ENCODE measurements around the gene NCOA7. TPM values are rescaled to one million over a fixed set of nuclear protein-coding genes. Genes with fewer than 3 reads are reported as not detected.

NCOA7 gene
- total RNA-seq, 1 experiment from 2014 or later = 13.8 TPM

DNA sequence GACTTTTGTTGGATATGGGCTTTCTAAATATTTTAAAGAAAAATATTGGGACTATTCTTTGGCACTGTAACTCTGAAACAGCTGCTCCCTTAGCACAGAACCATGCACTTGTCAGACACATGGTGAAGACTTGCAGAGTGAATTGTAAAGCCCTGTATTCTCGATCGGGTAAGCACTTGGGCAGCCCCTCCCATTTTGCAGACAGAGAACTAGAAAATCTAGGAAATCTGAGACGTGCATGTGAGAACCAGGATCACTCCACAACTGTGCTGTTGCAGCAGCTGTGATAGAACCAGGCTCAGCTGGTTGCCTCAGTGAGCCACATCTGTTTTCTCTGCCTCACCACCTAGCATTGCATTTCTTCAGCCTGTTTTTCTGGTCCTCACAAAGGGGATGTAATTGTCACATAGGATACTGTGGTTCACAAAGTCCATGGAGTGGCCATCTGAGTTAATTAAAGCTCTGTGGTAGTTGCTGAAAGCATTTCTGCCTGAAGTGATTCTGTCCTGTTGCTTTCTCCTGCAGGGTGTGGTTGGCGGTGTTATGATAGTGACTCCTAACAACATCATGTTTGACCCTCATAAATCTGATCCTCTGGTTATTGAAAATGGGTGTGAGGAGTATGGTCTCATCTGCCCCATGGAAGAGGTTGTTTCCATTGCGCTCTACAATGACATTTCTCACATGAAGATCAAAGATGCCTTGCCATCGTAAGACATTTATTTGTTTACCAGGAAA, 94.0 kb downstream of the NCOA7 start:
- H3K4me1 ChIP-seq (ENCODE audit: control insufficient read depth in 1 of 2, insufficient read depth in 2 of 2, low read length in 2 of 2) = no peaks in the 10 kb centered on the region
- H2AFZ ChIP-seq (ENCODE audit: low read depth, low read length, poor library complexity, severe bottlenecking) = no peak overlapping the region
- no peak for ATAC-seq
- no peaks in the 10 kb centered on the region for H3K9me3 ChIP-seq (ENCODE audit: control insufficient read depth in 1 of 2, insufficient read depth in 1 of 2, low read depth in 1 of 2, low read length in 2 of 2)
- H3K36me3 ChIP-seq (ENCODE audit: control insufficient read depth in 1 of 2, insufficient read depth in 2 of 2, low read length in 2 of 2) = no peaks in the 10 kb centered on the region
- intact Hi-C loops (cut with micrococcal nuclease) = no loop called here
- RAD21 ChIA-PET (ENCODE audit: low non-redundant PET in 1 of 2, low total read pairs in 2 of 2, uncharacterized antibody in 2 of 2, unreplicated experiment in 2 of 2) = no interaction called here
- H3K9me2 ChIP-seq (ENCODE audit: insufficient read depth) = no peaks in the 10 kb centered on the region
- no peaks in the 10 kb centered on the region for H3K79me2 ChIP-seq (ENCODE audit: insufficient read depth, low read length)
- CTCF ChIA-PET = interaction anchor here (1.3 kb wide), 1 partner anchor 21 kb away, joined by 3 read pairs; no protein-coding TSS in a partner anchor
- no peak overlapping the region for H3K4me2 ChIP-seq (ENCODE audit: low read length)
- TF ChIP-seq, protein P1, sequence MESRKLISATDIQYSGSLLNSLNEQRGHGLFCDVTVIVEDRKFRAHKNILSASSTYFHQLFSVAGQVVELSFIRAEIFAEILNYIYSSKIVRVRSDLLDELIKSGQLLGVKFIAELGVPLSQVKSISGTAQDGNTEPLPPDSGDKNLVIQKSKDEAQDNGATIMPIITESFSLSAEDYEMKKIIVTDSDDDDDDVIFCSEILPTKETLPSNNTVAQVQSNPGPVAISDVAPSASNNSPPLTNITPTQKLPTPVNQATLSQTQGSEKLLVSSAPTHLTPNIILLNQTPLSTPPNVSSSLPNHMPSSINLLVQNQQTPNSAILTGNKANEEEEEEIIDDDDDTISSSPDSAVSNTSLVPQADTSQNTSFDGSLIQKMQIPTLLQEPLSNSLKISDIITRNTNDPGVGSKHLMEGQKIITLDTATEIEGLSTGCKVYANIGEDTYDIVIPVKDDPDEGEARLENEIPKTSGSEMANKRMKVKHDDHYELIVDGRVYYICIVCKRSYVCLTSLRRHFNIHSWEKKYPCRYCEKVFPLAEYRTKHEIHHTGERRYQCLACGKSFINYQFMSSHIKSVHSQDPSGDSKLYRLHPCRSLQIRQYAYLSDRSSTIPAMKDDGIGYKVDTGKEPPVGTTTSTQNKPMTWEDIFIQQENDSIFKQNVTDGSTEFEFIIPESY (IDR thresholded peaks at IDR 0.05; ENCODE audit: extremely low read depth, insufficient replicate concordance, low read length) = no peak
- TF ChIP-seq ELF1 (IDR thresholded peaks at IDR 0.05; ENCODE audit: borderline replicate concordance, low read depth) (no peak), ZFX (IDR thresholded peaks at IDR 0.05) (no peak), ZNF274 (IDR thresholded peaks at IDR 0.05; ENCODE audit: low read depth, low read length) (no peak), TCF7L2 (IDR thresholded peaks at IDR 0.05; ENCODE audit: borderline replicate concordance, extremely low read depth, insufficient read depth, insufficient read length) (no peak), POLR2A (IDR thresholded peaks at IDR 0.05; ENCODE audit: borderline replicate concordance, extremely low read depth, insufficient read depth, insufficient read length) (no peak), YY1 (IDR thresholded peaks at IDR 0.05; ENCODE audit: extremely low read depth, insufficient replicate concordance, low read depth, low read length) (no peak), EGR1 (IDR thresholded peaks at IDR 0.05; ENCODE audit: low read depth) (no peak), SP1 (IDR thresholded peaks at IDR 0.05; ENCODE audit: low read depth) (no peak), RAD21 (IDR thresholded peaks at IDR 0.05; ENCODE audit: low read depth) (no peak), EZH2phosphoT487 (IDR thresholded peaks at IDR 0.05; ENCODE audit: borderline replicate concordance) (no peak), EZH2 (IDR thresholded peaks at IDR 0.05) (no peak), JUND (IDR thresholded peaks at IDR 0.05) (no peak), SIN3A (IDR thresholded peaks at IDR 0.05; ENCODE audit: low read depth) (no peak), CEBPB (IDR thresholded peaks at IDR 0.05; ENCODE audit: low read depth) (no peak)
- TF ChIP-seq, protein P2, sequence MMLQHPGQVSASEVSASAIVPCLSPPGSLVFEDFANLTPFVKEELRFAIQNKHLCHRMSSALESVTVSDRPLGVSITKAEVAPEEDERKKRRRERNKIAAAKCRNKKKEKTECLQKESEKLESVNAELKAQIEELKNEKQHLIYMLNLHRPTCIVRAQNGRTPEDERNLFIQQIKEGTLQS (IDR thresholded peaks at IDR 0.05) = no peak
- TF ChIP-seq, protein P3, sequence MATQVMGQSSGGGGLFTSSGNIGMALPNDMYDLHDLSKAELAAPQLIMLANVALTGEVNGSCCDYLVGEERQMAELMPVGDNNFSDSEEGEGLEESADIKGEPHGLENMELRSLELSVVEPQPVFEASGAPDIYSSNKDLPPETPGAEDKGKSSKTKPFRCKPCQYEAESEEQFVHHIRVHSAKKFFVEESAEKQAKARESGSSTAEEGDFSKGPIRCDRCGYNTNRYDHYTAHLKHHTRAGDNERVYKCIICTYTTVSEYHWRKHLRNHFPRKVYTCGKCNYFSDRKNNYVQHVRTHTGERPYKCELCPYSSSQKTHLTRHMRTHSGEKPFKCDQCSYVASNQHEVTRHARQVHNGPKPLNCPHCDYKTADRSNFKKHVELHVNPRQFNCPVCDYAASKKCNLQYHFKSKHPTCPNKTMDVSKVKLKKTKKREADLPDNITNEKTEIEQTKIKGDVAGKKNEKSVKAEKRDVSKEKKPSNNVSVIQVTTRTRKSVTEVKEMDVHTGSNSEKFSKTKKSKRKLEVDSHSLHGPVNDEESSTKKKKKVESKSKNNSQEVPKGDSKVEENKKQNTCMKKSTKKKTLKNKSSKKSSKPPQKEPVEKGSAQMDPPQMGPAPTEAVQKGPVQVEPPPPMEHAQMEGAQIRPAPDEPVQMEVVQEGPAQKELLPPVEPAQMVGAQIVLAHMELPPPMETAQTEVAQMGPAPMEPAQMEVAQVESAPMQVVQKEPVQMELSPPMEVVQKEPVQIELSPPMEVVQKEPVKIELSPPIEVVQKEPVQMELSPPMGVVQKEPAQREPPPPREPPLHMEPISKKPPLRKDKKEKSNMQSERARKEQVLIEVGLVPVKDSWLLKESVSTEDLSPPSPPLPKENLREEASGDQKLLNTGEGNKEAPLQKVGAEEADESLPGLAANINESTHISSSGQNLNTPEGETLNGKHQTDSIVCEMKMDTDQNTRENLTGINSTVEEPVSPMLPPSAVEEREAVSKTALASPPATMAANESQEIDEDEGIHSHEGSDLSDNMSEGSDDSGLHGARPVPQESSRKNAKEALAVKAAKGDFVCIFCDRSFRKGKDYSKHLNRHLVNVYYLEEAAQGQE (IDR thresholded peaks at IDR 0.05; ENCODE audit: low read depth) = no peak
- TF ChIP-seq, protein P4, sequence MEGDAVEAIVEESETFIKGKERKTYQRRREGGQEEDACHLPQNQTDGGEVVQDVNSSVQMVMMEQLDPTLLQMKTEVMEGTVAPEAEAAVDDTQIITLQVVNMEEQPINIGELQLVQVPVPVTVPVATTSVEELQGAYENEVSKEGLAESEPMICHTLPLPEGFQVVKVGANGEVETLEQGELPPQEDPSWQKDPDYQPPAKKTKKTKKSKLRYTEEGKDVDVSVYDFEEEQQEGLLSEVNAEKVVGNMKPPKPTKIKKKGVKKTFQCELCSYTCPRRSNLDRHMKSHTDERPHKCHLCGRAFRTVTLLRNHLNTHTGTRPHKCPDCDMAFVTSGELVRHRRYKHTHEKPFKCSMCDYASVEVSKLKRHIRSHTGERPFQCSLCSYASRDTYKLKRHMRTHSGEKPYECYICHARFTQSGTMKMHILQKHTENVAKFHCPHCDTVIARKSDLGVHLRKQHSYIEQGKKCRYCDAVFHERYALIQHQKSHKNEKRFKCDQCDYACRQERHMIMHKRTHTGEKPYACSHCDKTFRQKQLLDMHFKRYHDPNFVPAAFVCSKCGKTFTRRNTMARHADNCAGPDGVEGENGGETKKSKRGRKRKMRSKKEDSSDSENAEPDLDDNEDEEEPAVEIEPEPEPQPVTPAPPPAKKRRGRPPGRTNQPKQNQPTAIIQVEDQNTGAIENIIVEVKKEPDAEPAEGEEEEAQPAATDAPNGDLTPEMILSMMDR (IDR thresholded peaks at IDR 0.05 in 2 of 3, conservative IDR thresholded peaks at IDR 0.05 in 1 of 3; ENCODE audit: borderline replicate concordance in 1 of 3, insufficient read depth in 1 of 3, low read depth in 2 of 3, low read length in 2 of 3) = no peak
- TF ChIP-seq, protein P5, sequence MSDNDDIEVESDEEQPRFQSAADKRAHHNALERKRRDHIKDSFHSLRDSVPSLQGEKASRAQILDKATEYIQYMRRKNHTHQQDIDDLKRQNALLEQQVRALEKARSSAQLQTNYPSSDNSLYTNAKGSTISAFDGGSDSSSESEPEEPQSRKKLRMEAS (IDR thresholded peaks at IDR 0.05) = no peak
- H3K9ac ChIP-seq (ENCODE audit: low read length) = no peak overlapping the region
- H3K27ac ChIP-seq (ENCODE audit: low read depth, low read length) = no peak overlapping the region
- no peak for DNase-seq (ENCODE audit: low read depth, low spot score)
- no peaks in the 10 kb centered on the region for H3K27me3 ChIP-seq (ENCODE audit: insufficient read depth, low read length)
- no peaks in the 10 kb centered on the region for H4K20me1 ChIP-seq (ENCODE audit: insufficient read depth)
- no peak overlapping the region for H3K4me3 ChIP-seq (replicated peaks in 1 of 2; ENCODE audit: low read depth in 1 of 2, low read length in 2 of 2)
- POLR2A ChIA-PET = no interaction called here
- BruUV-seq (replicated peaks) = no TSS peak
